ENCODE results near the gene MXRA5. TPM values are rescaled to one million over a fixed set of nuclear protein-coding genes. Genes with fewer than 3 reads are reported as not detected.
A peak's percentile ranks its signal among the peaks of the same experiment; 100 is the strongest.
"Not testable (repeated sequence)": the region's sequence is repeated elsewhere in the genome, so short reads cannot be mapped to it uniquely, and the experiment has no call there.

Gene MXRA5
- total RNA-seq, 1 experiment from 2014 or later = not detected

DNA sequence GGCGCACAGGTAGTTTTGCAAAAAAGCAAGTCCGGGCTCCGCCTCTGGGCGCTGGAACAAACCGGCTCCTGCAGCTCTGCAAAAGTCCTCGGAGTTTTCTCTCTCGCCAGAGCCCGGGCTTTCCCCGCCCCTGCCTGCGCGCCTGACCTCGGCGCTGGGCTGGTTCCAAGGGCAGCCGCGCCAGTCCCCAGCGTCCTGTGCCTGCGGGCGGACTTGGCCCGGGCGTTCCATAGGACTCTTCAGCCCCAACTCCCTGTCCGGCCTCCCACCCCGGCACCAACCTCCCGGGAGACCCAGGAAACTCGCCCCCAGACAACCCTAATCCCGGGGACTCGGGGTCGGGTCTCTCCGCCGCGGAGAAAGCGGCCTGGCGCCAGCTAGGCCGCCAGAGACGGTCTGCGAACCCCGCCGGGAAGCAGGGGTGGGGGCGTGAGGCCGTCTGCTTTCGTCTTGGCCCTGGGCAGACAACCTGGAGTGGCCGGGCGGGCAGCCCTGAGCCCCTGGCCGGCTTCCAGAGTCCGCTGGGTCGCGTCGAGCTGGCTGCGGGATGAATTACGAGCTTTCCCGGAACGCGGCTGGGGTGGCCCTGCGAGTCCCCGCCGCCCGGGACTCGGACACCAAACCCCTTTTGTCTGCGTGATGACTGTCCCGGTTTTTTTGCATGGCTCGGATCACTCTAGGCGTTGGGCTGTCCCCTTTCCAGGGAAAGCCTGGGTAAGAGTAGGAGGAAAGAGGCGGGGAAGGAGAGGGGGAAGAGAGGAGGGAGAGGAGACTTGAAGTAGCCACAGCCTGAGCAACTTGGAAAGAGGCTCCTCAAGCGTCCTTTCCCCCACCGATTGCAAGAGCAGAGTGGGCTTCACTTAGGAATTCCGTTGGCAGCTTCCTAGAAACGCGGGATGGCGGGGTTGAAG, 916 bp downstream of the MXRA5 start:
- DNase-seq (ENCODE audit: low read depth) = no peak

DNA sequence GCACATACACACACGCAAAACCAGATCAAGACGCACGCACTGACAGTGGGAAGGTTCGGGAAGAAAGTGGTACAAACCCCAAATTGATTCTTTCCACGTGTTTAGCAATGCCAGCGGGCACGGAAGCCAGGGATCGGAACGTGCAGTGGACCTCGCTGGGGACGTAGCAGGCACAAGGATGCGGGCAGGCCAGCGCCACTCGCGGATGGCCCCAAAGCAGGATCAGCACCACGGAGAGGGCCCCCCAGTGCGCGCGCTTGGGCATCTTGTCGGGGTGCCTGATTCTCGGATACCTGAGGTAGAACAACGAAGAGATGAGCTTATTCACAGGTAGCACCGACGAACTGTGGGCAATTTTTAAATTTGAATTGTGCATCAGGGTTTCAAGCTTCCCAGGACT, 2.9 kb downstream of the MXRA5 start:
- not testable (repeated sequence) for DNase-seq (ENCODE audit: low read depth)

DNA sequence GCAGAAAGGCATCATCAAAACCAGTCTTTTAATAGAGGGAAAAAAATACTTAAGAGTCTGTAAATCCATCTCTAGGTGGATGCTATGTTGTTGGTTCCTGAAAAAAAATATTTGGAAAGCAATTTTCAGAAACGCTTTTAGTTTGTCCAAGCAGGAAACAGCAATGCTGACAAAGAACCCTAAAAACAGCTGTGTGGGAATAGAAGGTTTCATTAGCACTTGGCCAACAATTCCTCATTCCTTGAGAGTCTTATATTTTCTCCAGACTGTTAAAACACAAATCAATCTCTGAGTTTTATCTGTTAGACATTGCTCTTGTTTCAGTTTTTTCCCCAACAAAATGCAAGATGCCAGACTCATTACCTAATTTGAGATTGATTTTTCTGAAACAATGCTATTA, 6.4 kb downstream of the MXRA5 start:
- no peak for DNase-seq (ENCODE audit: low read depth)

DNA sequence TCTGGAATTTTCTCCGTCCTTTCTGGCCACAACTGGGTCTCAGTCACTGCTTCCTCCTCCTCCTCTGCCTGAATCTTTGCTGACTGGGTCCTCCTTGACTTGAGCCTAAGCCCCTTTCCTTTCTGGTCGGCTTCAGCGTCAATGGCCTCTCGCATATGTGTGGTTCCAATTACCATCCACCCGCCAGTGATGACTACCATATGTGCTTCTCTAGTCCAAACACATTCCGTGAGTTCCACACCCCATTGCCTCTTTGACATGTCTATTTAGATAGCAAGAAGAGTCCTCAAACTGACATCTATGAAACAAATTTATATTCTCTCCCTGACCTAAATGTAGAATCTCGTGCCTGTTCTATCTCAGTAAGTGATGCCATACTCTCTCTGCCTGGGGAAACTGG, 19.8 kb downstream of the MXRA5 start:
- DNase-seq (ENCODE audit: low read depth) = no peak

DNA sequence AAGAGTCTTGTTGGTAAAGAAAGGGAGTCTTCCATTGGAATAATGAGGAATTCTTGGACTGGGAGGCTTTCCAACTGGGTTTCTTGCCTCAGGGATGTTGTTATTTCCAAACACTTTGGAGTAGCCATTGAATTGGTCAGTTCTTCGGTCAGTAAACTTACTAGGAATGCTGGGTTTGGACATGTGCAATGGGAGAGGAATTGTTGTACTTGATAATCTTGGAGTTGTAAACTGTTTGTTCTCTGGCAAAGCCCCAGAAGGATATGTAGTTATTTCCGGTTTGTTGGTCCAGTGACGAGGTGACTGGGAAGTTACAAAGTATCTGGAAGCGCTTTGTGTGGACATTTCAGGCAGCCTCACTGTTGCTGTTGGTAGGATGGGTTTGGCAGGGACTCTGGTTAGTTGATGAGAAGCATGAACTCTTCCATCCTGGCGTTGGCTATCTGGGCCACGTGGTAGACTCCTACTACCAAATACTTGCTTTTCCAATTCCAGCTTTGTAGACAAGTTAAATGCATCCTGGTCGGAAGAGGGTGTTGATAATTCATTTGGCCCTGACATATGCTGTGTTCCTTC, 25.9 kb downstream of the MXRA5 start:
- DNase-seq (ENCODE audit: low read depth) = no peak

DNA sequence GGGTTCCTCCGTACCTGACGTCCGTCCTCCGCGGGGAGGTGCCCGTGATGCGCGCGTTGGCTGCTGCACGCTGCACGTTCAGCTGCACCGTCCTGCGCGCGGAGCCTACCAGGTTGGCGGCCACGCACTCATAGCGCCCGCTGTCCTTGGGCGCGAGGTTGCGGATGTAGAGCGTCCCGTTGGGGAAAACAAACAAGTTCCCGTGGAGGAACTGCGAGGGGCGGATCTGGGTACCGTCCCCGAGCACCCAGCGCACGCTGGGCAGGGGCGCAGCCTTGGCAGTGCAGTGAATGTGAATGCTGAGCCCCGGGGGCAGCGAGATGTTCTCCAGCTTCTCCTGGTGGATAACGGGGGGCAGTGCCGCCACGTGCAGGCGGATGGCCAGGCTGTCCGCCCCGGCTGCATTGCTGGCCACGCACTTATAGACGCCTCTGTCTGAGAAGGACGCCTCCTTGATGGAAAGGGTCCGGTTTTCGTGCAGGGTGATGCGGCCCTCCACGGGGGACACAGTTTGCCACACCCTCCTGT, 29.2 kb downstream of the MXRA5 start:
- DNase-seq (ENCODE audit: low read depth) = no peak

DNA sequence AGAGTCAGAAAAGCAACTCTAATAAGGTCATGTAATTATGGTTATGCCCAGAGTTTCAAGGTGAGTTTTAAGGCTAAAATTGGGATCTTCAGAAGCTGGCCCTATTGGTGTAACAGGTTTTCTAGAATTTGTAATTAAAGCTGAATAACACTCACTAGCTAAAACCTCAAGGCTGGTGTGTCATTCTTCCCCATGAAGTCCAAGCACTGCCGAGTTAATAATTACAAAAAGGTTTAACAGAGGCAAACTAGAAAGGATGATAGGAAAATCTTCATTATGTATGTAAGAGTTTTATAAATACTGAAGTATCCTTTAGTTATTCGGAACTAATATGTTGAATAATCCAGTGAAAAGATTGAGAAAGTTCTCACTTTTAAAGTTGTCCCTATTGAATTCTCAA, 34.3 kb downstream of the MXRA5 start:
- no peak for DNase-seq (ENCODE audit: low read depth)

DNA sequence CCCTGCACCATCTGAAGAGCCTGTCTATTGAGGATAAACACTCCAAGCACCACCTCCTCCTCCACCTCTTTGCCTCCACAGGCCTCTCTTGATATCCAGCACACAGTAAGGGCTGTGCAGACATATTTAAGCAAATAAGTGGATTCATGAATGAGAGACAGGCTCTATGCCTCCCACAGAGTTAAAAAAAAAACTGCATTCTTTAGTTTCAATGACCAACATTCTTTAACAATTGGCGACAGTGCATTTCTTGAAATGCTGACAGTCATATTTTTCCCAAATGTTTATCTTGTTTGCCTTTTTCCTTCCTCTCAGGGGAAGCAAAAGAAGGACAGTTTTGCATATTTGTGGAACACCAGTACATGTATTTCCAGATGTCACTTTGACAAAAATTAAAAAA, 38.6 kb downstream of the MXRA5 start:
- DNase-seq (ENCODE audit: low read depth) = no peak

DNA sequence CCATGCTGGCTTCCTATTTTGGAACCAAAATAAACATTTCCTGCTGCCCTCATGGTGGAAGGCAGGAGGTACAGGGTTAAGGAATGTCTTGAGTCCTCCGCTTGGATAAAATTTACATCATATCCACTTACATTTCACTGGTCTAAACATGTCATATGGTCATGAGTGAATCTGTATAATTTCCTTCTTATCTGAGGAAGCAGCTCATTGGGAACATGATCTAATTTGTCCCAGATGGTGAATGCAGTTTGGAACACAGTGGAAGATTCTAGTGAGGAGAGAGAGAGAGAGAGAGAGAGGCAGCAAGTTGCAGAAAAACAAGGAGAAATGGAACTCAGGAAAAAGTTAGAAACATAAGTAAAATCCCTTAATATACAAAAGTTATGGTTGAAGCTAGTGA, 46.8 kb downstream of the MXRA5 start:
- DNase-seq (ENCODE audit: low read depth) = no peak

DNA sequence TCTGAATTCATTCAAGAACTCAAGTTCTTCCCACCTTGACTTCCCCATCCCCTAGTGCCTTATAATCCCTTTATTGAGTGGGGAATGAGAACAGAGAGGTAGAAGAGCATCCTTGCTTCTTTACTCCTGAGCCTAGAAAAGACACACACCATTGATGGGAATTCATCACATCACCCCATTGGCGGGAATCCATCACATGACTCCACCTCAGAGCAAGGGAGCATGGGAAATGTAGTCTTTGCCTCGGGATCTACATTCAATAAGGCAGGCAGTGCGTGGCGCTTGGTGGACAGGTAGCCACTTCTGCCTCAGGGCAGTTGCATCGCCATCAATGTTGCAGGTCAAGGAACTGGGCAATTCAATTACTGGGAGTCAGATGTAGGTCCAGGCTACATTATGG, 50.7 kb downstream of the MXRA5 start:
- peak; percentile 47 for DNase-seq (ENCODE audit: low read depth)

DNA sequence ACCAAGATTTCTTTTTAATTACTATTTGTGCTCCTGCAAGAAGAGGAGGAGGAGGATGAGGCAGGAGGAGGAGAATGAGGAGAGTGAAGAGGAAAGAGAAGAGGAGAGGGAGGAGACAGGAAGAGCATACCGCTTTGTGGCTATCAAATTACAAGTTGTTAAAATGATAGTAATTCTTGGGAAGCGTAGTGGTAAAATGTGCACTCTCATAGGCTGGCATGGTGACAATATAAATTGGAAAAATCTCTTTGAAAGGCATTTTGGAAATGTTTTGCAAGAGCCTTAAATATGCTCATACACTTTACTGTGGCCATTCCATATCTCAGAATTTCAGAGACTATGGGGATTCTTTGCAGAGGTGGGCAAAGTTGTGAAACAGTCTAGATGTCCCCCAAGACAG, 53.2 kb downstream of the MXRA5 start:
- DNase-seq (ENCODE audit: low read depth) = no peak

DNA sequence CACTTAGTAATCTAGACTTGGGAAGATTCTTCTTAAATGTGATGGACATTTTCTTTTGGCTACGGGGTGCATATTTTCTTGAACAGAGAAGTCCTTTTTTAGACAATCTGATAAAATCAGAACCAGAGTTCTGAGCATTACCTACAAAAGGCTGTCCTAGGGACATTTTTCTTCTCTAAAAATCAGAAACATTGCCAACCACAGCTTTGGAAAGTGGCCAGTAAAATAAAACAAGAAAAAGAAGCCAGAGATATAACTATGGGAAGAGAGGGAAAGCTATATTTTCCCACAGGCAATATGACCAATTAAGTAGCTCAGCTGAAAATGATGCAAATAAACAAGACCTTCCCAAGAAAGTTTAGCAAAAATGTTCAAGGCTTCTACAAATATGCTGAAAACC, 55.9 kb downstream of the MXRA5 start:
- no peak for DNase-seq (ENCODE audit: low read depth)

DNA sequence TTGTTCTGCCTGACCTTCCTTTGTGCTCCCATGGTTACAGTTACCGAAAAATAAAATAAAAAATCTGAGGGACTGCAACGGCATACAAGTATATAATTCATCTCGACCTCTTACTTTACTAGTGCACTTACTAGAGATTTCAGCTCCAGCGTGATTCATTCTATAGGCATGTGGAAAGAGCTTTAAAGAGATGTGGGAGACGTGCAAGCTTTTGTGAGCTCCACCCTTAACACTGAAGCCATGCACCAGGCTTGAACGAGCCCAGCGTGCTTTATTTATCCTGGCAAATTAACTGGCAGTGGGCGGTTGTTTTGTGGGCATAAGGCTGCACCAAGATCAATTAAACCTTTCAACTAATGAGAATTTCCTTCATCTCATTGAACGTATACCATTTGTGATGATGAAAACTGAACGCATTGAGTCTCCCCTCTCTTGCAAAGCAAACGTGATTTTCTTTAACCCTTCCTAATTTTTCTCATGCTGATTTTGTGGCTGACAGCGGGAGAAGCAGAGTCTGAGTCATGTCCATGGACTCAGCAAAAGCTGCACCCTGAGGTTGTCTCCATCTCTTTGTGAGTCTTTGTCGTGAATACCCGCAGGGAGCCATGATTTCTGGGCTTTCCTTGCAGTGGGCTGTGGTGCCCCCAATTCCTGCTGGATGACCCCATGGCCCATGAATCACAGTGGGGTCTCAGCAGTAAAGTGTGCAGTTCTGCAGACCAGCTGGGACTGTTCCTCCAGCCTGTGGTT, 60.1 kb downstream of the MXRA5 start:
- DNase-seq (ENCODE audit: low read depth) = peak; percentile 88

DNA sequence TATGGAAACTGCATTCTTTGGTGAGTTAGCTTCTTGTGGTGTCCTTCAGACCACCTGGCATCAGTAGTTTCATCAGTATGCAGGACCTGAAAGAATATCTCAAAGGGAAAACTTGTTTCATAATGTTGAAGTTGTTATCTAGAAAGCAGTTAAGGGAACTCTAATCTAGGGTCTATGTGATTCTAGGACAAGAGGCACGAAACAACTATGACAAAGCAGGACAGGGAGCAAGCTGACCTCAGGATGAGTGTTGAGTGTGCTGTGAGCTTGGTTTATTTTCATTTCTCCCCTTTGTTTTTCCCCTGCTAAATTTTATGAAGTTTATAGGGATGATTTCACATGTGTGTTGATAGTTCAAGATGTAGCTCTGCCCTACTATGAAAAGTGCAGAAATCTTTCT, 65.7 kb downstream of the MXRA5 start:
- no peak for DNase-seq (ENCODE audit: low read depth)

DNA sequence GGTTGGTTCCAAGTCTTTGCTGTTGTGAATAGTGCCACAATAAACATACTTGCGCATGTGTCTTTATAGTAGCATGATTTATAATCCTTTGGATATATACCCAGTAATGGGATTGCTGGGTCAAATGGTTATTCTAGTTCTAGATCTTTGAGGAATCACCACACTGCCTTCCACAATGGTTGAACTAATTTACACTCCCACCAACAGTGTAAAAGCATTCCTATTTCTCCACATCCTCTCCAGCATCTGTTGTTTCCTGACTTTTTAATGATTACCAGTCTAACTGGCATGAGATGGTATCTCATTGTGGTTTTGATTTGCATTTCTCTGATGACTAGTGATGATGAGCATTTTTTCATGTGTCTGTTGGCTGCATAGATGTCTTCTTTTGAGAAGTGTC, 72.8 kb downstream of the MXRA5 start:
- DNase-seq (ENCODE audit: low read depth) = not testable (repeated sequence)

DNA sequence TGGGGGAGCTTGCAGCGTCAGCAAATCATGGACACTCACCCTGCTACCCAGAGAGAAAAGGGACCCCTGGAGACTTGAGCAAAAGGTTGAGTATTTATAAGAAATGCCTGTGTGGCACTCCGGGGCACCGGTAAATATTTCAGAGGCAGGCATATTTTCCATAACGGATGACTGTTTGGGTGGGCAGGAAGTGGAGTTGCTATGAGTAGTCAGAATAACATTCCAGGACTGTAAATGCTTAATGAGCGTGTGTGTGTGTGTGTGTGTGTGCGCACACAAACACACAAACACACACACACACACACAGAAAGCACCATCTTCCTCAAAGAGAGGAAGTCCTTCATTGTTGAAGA, 74.6 kb downstream of the MXRA5 start:
- peak; percentile 82 for DNase-seq (ENCODE audit: low read depth)

DNA sequence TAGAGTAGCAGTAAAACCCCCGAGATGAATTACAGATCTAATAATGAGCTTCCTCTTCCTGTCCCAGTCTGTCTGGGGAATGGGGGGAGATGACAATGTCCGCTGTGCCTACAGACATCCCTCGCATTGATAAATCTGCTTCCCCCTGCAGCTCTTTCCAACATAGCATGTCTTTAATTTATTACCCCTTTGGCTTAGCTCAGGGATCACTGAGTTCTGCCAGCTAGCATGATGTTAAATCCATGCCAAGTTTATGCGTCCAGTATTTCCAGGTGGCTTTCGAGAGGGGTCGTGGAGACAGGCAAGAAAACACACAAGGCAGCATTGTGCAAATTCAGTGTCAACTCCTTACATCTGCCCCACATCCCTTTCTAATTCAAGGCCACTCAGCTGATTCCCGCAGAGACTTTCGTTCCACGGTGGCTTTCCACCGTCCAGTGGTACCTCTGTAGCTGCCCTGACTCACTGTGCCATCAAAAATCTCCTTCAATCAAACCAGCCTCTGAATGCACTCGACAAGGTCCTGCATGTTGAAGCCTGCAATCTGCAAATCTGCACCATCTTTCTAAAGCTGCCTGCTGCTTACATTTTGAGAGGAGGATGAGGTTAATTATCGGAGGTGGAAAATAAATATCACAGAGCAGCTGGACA, 75.1 kb downstream of the MXRA5 start:
- no peak for DNase-seq (ENCODE audit: low read depth)

DNA sequence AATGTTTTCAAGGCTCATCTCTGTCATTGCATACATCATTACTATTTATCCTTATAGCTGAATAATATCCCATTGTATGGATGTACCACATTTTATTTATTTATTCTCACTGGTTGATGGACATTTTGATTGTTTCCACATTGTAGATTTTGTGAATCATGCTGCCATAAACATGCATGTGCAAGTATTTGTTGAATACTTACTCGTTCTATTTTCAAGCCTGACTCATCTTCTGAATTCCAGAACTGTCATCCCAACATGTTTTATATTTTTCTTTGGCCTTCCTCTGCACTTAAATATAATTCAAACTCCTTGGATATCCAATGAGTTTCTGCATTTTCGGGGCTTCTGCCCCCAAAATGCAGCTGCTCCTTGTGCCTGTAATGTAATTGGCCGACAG, 77.6 kb downstream of the MXRA5 start:
- DNase-seq (ENCODE audit: low read depth) = peak; percentile 14

DNA sequence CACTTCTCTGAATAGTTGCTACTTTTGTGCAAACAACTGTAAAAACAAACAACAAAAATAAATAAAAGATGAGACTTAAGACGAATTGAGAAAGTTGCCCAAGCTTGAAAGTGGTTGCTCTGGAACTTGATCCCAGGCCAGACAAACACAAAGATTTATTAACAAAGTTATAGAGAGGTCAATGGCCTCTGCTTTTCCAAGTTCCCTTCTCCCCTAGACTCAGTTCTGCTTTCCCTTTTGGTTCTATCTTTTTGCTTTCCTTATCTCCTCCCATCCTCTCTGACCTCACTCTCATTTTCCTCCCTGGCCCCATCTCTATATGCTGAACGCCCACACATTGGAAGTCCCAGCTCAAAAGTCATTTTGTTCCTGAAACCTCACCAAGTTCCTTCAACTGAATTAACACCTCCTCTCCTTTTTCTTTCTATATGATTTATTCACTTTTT, 82.7 kb downstream of the MXRA5 start:
- no peak for DNase-seq (ENCODE audit: low read depth)

DNA sequence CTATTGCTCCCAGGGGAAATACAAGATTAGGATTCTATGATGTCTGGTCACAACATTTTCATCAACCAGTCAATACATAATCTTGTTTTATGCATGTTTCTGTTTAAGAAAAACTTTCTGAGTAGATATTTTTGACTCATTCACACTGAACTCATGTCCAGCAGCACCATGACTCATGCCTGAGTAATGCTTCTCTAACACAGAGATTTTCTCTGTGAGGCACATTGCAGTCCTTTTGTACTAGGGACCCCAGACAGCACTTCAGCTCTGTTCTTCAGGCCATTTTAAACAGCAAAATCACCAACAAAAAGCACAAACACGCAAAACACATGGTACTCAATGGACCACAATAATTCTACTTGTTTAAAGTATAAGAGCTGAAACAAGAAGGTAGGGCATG, 83.6 kb downstream of the MXRA5 start:
- peak; percentile 85 for DNase-seq (ENCODE audit: low read depth)

Data from HT1080 (cell line).